Measurements from ENCODE around the gene NADK. TPM values are rescaled to one million over a fixed set of nuclear protein-coding genes. Genes with fewer than 3 reads are reported as not detected.
"Not testable (repeated sequence)": the region's sequence is repeated elsewhere in the genome, so short reads cannot be mapped to it uniquely, and the experiment has no call there.

NADK gene
- total RNA-seq, 1 donor, result 25.9 TPM

GRCh38 chr1:1715109-1715883 lies 63.0 kb downstream of the NADK start:
- not testable (repeated sequence) for DNase-seq (ENCODE audit: low read depth in 2 of 3, low spot score in 2 of 3)

- DNase-seq (ENCODE audit: low read depth in 2 of 3, low spot score in 2 of 3), result not testable (repeated sequence)
Observed at GRCh38 chr1:1707897-1708296, 70.4 kb downstream of the NADK start.

- DNase-seq (ENCODE audit: low read depth in 2 of 3, low spot score in 2 of 3), result not testable (repeated sequence)
Observed at GRCh38 chr1:1707241-1707640, 71.0 kb downstream of the NADK start.

GRCh38 chr1:1705623-1706022 lies 72.6 kb downstream of the NADK start:
- DNase-seq (ENCODE audit: low read depth in 2 of 3, low spot score in 2 of 3), result not testable (repeated sequence)

GRCh38 chr1:1704284-1704957 lies 73.8 kb downstream of the NADK start:
- not testable (repeated sequence) for DNase-seq (ENCODE audit: low read depth in 2 of 3, low spot score in 2 of 3)

- no peak for DNase-seq (ENCODE audit: low read depth in 2 of 3, low spot score in 2 of 3)
Observed at GRCh38 chr1:1703796-1704195, 74.5 kb downstream of the NADK start.

GRCh38 chr1:1702506-1702905 lies 75.8 kb downstream of the NADK start:
- DNase-seq (ENCODE audit: low read depth in 2 of 3, low spot score in 2 of 3), result not testable (repeated sequence)

Other genes starting within 250 kb of the NADK start
- 1.1 TPM for gene TMEM240, start 237.8 kb downstream of the NADK start, total RNA-seq
- 54.7 TPM for gene SSU72, start 203.6 kb downstream of the NADK start, total RNA-seq
- gene FNDC10, start 178.3 kb downstream of the NADK start, total RNA-seq, result 3.5 TPM
- gene MIB2, start 163.0 kb downstream of the NADK start, total RNA-seq, result 56.8 TPM
- 1.6 TPM for gene MMP23B, start 146.3 kb downstream of the NADK start, total RNA-seq
- 10.0 TPM for gene CDK11B, start 119.5 kb downstream of the NADK start, total RNA-seq
- gene SLC35E2B, start 85.7 kb downstream of the NADK start, total RNA-seq, result 61.9 TPM
- 26.9 TPM for gene CDK11A, start 54.1 kb downstream of the NADK start, total RNA-seq
- gene GNB1, start 112.6 kb upstream of the NADK start, total RNA-seq, result 106 TPM
- 0.27 TPM for gene CALML6, start 136.8 kb upstream of the NADK start, total RNA-seq
- 0.27 TPM for gene TMEM52, start 140.8 kb upstream of the NADK start, total RNA-seq
- not detected for gene CFAP74, start 225.3 kb upstream of the NADK start, total RNA-seq
- 0.27 TPM for gene GABRD, start 240.9 kb upstream of the NADK start, total RNA-seq

Measured in hematopoietic multipotent progenitor cell (in vitro differentiated cells).